ENCODE data around the gene CWF19L1. TPM values are rescaled to one million over a fixed set of nuclear protein-coding genes. Genes with fewer than 3 reads are reported as not detected.

CWF19L1 gene
- total and polyA plus RNA-seq, 2 of the 13 experiments (the other 11 are each of a cell fraction or from before 2014, with no cell fraction given): 13.6 to 42.1 TPM

GRCh38 chr10:100286051-100287033, 18.9 kb upstream of the CWF19L1 start, which contains the start of gene BLOC1S2 (continued):
- TF ChIP-seq PAXIP1 (CRISPR knock-in tag; conservative IDR thresholded peaks at IDR 0.05): peak; percentile 59
- TF ChIP-seq TMF1 (CRISPR knock-in tag; IDR thresholded peaks at IDR 0.05; ENCODE audit: low read depth): no peak
- TF ChIP-seq NR2F1 (CRISPR knock-in tag; IDR thresholded peaks at IDR 0.05): no peak; a peak in 1 of 4 replicates
- no peak for TF ChIP-seq U2AF1 (optimal IDR thresholded peaks at IDR 0.05; ENCODE audit: low read depth, low read length)
- TF ChIP-seq ZNF354B (CRISPR knock-in tag; IDR thresholded peaks at IDR 0.05): no peak
- no peak for TF ChIP-seq BRF2 (CRISPR knock-in tag; IDR thresholded peaks at IDR 0.05)
- no peak for TF ChIP-seq AHDC1 (CRISPR knock-in tag; IDR thresholded peaks at IDR 0.05; ENCODE audit: borderline replicate concordance)
- TF ChIP-seq SKI (IDR thresholded peaks at IDR 0.05; ENCODE audit: partially characterized antibody): no peak
- TF ChIP-seq ARID5B (CRISPR knock-in tag; IDR thresholded peaks at IDR 0.05): peak; percentile 48; the same call in 1 of the 2 replicates
- TF ChIP-seq ZNF878 (CRISPR knock-in tag; IDR thresholded peaks at IDR 0.05): peak; percentile 64; the same call in 1 of the 2 replicates
- TF ChIP-seq E2F5 (CRISPR knock-in tag; conservative IDR thresholded peaks at IDR 0.05): no peak

Measured in HepG2 (cell line).